A673 (cell line): Measurements from ENCODE around the gene ZNF324.

Experiments
- EZH2 ChIP-seq: fragments of 200-600 bp; sonication (generic); IDR thresholded peaks from 2 replicates; pipeline ENCODE4 v1.6.1; 2017; ENCODE audit warnings: borderline replicate concordance, low read depth, mild to moderate bottlenecking, mixed read lengths, antibody characterized with exemption, low read length; ENCODE audit not compliant: poor library complexity, severe bottlenecking
- TF ChIP-seq, protein P1 (sequence below): fragments of 300-800, 200-600 bp; sonication (generic); conservative IDR thresholded peaks from 2 replicates; pipeline ENCODE4 v1.5.1; 2017; ENCODE audit warnings: low read depth, mild to moderate bottlenecking, antibody characterized with exemption, low read length, moderate library complexity, mixed read lengths

DNA sequence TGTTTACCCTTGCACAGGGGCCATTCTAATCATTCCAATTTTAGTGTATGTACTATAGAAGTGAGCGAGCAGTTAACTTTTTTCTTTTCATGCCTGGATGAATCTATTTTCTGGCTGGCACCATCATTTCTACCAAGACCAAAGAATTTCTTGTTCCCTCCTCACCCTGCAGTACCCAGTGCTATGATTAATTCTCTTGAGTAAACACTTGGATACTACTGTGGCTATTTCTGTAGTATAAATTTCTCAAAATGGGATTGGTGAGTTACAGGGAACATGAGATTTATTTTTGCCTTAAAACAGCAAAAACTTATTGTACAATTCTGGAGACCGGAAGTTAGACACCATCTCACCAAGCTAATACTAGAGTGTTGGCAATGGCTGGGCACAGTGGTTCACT is 16.9 kb downstream of the ZNF324 start:
- TF ChIP-seq, protein P1, sequence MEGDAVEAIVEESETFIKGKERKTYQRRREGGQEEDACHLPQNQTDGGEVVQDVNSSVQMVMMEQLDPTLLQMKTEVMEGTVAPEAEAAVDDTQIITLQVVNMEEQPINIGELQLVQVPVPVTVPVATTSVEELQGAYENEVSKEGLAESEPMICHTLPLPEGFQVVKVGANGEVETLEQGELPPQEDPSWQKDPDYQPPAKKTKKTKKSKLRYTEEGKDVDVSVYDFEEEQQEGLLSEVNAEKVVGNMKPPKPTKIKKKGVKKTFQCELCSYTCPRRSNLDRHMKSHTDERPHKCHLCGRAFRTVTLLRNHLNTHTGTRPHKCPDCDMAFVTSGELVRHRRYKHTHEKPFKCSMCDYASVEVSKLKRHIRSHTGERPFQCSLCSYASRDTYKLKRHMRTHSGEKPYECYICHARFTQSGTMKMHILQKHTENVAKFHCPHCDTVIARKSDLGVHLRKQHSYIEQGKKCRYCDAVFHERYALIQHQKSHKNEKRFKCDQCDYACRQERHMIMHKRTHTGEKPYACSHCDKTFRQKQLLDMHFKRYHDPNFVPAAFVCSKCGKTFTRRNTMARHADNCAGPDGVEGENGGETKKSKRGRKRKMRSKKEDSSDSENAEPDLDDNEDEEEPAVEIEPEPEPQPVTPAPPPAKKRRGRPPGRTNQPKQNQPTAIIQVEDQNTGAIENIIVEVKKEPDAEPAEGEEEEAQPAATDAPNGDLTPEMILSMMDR = no peak
- no peak for TF ChIP-seq EZH2
